ENCODE results near the gene MAP1LC3B. TPM values are rescaled to one million over a fixed set of nuclear protein-coding genes. Genes with fewer than 3 reads are reported as not detected.

Gene MAP1LC3B
- total RNA-seq, 1 experiment from 2014 or later: 75.2 TPM

- Histone ChIP-seq H3K4me3 (ENCODE audit: low read depth in 2 of 2, low read length in 2 of 2) (no peak overlapping the region), H3K27me3 (ENCODE audit: control insufficient read depth, insufficient read depth, low read length) (no peaks in the 10 kb centered on the region), H3K27ac (ENCODE audit: low read length) (no peak overlapping the region), H3K36me3 (ENCODE audit: control insufficient read depth, insufficient read depth, low read length) (no peaks in the 10 kb centered on the region; the same call in 1 of the 2 replicates), H3K4me1 (ENCODE audit: control insufficient read depth, insufficient read depth, low read length) (no peaks in the 10 kb centered on the region), H3K9me3 (ENCODE audit: control insufficient read depth, insufficient read depth, low read depth, low read length) (no peaks in the 10 kb centered on the region)
- no peak for DNase-seq (ENCODE audit: low read depth, low spot score)
- ATAC-seq: no peak
- TF ChIP-seq TCF7L2 (IDR thresholded peaks at IDR 0.05; ENCODE audit: low read depth, low read length) (no peak), POLR2AphosphoS5 (IDR thresholded peaks at IDR 0.05; ENCODE audit: low read depth, low read length) (no peak), REST (IDR thresholded peaks at IDR 0.05; ENCODE audit: insufficient read depth in 1 of 2, low read depth in 2 of 2, low read length in 1 of 2) (no peak), CTCF (IDR thresholded peaks at IDR 0.05) (no peak), SIN3A (IDR thresholded peaks at IDR 0.05; ENCODE audit: borderline replicate concordance, insufficient read depth, low read depth, low read length) (no peak)
- intact Hi-C loops (cut with micrococcal nuclease; ENCODE audit: unreplicated experiment): no loop called here
- in situ Hi-C loops (cut with HindIII; ENCODE audit: low pct_unique_long_range_greater_than_20kb, low sequenced_read_pairs): no loop called here
- POLR2A ChIA-PET: no interaction called here
- BruUV-seq (replicated peaks): no TSS peak
- CTCF ChIA-PET: no interaction called here
Observed at GRCh38 chr16:87359121-87359520, 33.0 kb upstream of the MAP1LC3B start.

DNA sequence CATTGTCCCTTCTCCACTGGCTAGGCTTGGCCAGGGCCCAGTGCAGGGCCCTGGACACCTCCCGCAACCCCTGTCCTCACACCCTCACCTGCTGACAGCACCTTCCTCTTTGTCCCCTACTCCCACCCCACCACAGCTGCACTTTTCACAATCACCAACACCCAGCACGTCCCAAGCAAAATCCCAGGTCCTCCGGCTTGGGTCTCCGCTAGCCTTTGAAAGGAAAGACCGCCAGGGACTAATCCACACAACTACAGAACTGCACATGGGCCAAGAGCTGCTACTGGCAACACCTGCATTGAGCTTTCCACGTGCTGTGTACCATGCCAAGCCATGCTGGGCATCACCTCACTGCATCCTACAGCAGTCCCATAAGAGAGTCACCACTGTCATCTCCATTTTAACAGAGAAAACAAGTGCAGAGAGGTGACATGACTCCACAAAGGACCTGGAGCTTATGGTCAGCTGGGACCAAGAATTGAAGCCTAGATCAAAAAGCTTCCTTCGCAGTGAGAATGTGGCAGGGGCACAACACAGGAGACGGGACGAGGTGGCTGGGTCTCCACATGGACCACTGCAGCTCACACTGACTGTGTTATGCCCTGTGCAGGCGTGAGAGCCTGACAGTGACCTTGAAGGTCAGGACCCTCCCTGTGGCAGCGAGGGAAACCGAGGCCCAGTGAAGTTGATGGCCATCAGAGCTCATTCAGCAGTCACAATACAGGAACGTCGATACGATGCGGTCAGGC lies 31.1 kb upstream of the MAP1LC3B start:
- Histone ChIP-seq H3K27ac (ENCODE audit: low read length) (no peak overlapping the region), H3K36me3 (ENCODE audit: control insufficient read depth, insufficient read depth, low read length) (no peaks in the 10 kb centered on the region; the same call in 1 of the 2 replicates), H3K4me1 (ENCODE audit: control insufficient read depth, insufficient read depth, low read length) (no peaks in the 10 kb centered on the region), H3K4me3 (ENCODE audit: low read depth in 2 of 2, low read length in 2 of 2) (no peak overlapping the region), H3K9me3 (ENCODE audit: control insufficient read depth, insufficient read depth, low read depth, low read length) (no peaks in the 10 kb centered on the region), H3K27me3 (ENCODE audit: control insufficient read depth, insufficient read depth, low read length) (no peaks in the 10 kb centered on the region)
- in situ Hi-C loops (cut with HindIII; ENCODE audit: low pct_unique_long_range_greater_than_20kb, low sequenced_read_pairs): no loop called here
- intact Hi-C loops (cut with micrococcal nuclease; ENCODE audit: unreplicated experiment): no loop called here
- ChIA-PET POLR2A (no interaction called here), CTCF (no interaction called here)
- no TSS peak for BruUV-seq (replicated peaks)
- ATAC-seq: no peak
- TF ChIP-seq REST (IDR thresholded peaks at IDR 0.05; ENCODE audit: insufficient read depth in 1 of 2, low read depth in 2 of 2, low read length in 1 of 2) (no peak), POLR2AphosphoS5 (IDR thresholded peaks at IDR 0.05; ENCODE audit: low read depth, low read length) (no peak), TCF7L2 (IDR thresholded peaks at IDR 0.05; ENCODE audit: low read depth, low read length) (no peak), SIN3A (IDR thresholded peaks at IDR 0.05; ENCODE audit: borderline replicate concordance, insufficient read depth, low read depth, low read length) (no peak), CTCF (IDR thresholded peaks at IDR 0.05) (no peak)
- DNase-seq (ENCODE audit: low read depth, low spot score): no peak

Measured in Panc1 (cell line).